B cell (primary cell): ENCODE results near the gene ENDOV. TPM values are rescaled to one million over a fixed set of nuclear protein-coding genes. Genes with fewer than 3 reads are reported as not detected.

Source experiments
- ATAC-seq: fragments of 200-7000 bp; cut with Tn5 transposase; one replicate; pipeline ENCODE4 v1.10.0; 2021; ENCODE audit warnings: low read depth, mild to moderate bottlenecking, moderate number of reproducible peaks, moderate library complexity
- CTCF ChIA-PET: fragments of 350-600 bp; sonication (Branson Sonifier 250); formaldehyde crosslinking; loops from one replicate; lab custom pipeline; 2021; ENCODE audit warnings: antibody characterized with exemption, inconsistent platforms; lab: Charles Lee
- POLR2A ChIA-PET: fragments of 350-600 bp; sonication (Branson Sonifier 250); formaldehyde crosslinking; loops from one replicate; lab custom pipeline; 2021; ENCODE audit warnings: antibody characterized with exemption; lab: Charles Lee
- DNase-seq: peaks from one replicate; pipeline ENCODE4 v3.0.0; 2013
- H2AFZ ChIP-seq: 2 replicates; pipeline ENCODE4 v1.6.1; 2012; ENCODE audit warnings: mild to moderate bottlenecking, low read depth, low read length; ENCODE audit not compliant: insufficient read depth, poor library complexity, severe bottlenecking
- H3K27ac ChIP-seq, 2 donors: 1 replicate in 1 of 2; 2 replicates in 1 of 2; pipeline ENCODE4 v1.5.1; 2012 to 2013; ENCODE audit warnings: low read length in 2 of 2, mild to moderate bottlenecking in 2 of 2, moderate library complexity in 1 of 2
- H3K27me3 ChIP-seq, 4 experiments: fragments of 200-600 bp in 1 of 4; sonication (generic) in 1 of 4; replicated peaks in 1 of 4; 1 replicate in 2 of 4; 2 replicates in 2 of 4; pipeline versions ENCODE4 v1.6.1 to v1.7.0; 2013 to 2016; ENCODE audit warnings: low read length in 3 of 4, mild to moderate bottlenecking in 2 of 4, mixed read lengths in 1 of 4, moderate library complexity in 1 of 4; ENCODE audit not compliant: insufficient read depth in 4 of 4, control insufficient read depth in 3 of 4; ENCODE audit errors: control extremely low read depth in 1 of 4
- H3K36me3 ChIP-seq, 2 experiments: replicated peaks in 1 of 2; 1 replicate in 1 of 2; 2 replicates in 1 of 2; pipeline versions ENCODE4 v1.6.1 to v1.7.1; 2013; ENCODE audit warnings: low read length in 1 of 2; ENCODE audit not compliant: insufficient read depth in 2 of 2, control insufficient read depth in 1 of 2; ENCODE audit errors: control extremely low read depth in 1 of 2, extremely low read depth in 1 of 2
- H3K4me1 ChIP-seq, 2 donors: fragments of 200-600 bp in 1 of 2; sonication (generic) in 1 of 2; 1 replicate in 1 of 2; 2 replicates in 1 of 2; pipeline versions ENCODE4 v1.5.1 to v1.6.1; 2013 to 2017; ENCODE audit warnings: low read length in 2 of 2; ENCODE audit not compliant: control insufficient read depth in 2 of 2, insufficient read depth in 2 of 2
- H3K4me2 ChIP-seq: replicated peaks from 2 replicates; pipeline ENCODE3; 2012; ENCODE audit warnings: mild to moderate bottlenecking, low read depth, low read length; ENCODE audit not compliant: poor library complexity, severe bottlenecking
- H3K4me3 ChIP-seq, 5 experiments: fragments of 200-600 bp in 1 of 5; sonication (generic) in 1 of 5; 1 replicate in 3 of 5; 2 replicates in 2 of 5; pipeline versions ENCODE4 v1.5.1 to v1.7.0; 2011 to 2016; ENCODE audit warnings: low read length in 4 of 5, mild to moderate bottlenecking in 4 of 5, low read depth in 2 of 5, control low read depth in 1 of 5, moderate library complexity in 1 of 5; ENCODE audit not compliant: insufficient read depth in 1 of 5; ENCODE audit errors: control extremely low read depth in 1 of 5, extremely low read depth in 1 of 5
- H3K79me2 ChIP-seq: fragments of 200-600 bp; sonication (generic); one replicate; pipeline ENCODE4 v1.6.0; 2016; ENCODE audit warnings: low read length; ENCODE audit not compliant: control insufficient read depth, insufficient read depth
- H3K9ac ChIP-seq: fragments of 200-600 bp; sonication (generic); 2 replicates; pipeline ENCODE4 v1.6.1; 2017; ENCODE audit warnings: mild to moderate bottlenecking, low read length, moderate library complexity
- H3K9me3 ChIP-seq, 3 donors: one replicate each; pipeline versions ENCODE4 v1.6.1 to v1.7.1; 2013; ENCODE audit warnings: low read length in 2 of 3; ENCODE audit not compliant: control insufficient read depth in 2 of 3, insufficient read depth in 1 of 3; ENCODE audit errors: control extremely low read depth in 1 of 3
- H4K20me1 ChIP-seq: 2 replicates; pipeline ENCODE4 v1.6.0; 2012; ENCODE audit warnings: mild to moderate bottlenecking, low read length; ENCODE audit not compliant: insufficient read depth, control insufficient read depth, poor library complexity, severe bottlenecking
- H3K27ac Mint-ChIP-seq: one replicate; pipeline ENCODE4 v1.8.0; 2021; ENCODE audit warnings: mixed read lengths
- H3K27me3 Mint-ChIP-seq: one replicate; pipeline ENCODE4 v1.8.0; 2021; ENCODE audit warnings: mixed read lengths
- H3K4me1 Mint-ChIP-seq: one replicate; pipeline ENCODE4 v1.8.0; 2021; ENCODE audit warnings: mixed read lengths
- H3K4me3 Mint-ChIP-seq: one replicate; pipeline ENCODE4 v1.8.0; 2021; ENCODE audit warnings: mixed read lengths
- H3K9me3 Mint-ChIP-seq: one replicate; pipeline ENCODE4 v1.8.0; 2022; ENCODE audit warnings: mixed read lengths; ENCODE audit not compliant: insufficient read depth
- CTCF ChIP-seq: fragments of 200-600 bp; IDR thresholded peaks from one replicate; pipeline ENCODE4 v1.8.0; 2022; ENCODE audit warnings: antibody characterized with exemption, mild to moderate bottlenecking
- EZH2 ChIP-seq: IDR thresholded peaks from 2 replicates; pipeline ENCODE4 v1.6.1; 2012; ENCODE audit warnings: borderline replicate concordance, low read depth, mild to moderate bottlenecking, moderate library complexity, low read length; ENCODE audit not compliant: insufficient read depth, poor library complexity, severe bottlenecking
- WGBS: methylation state at CpG from one replicate; pipeline ENCODE4 v1.1.5; 2013; ENCODE audit warnings: missing lambda C conversion rate; ENCODE audit not compliant: insufficient coverage; 5-methylcytosine and 5-hydroxymethylcytosine counted together
- intact Hi-C: fragments of 100-400 bp; cut with micrococcal nuclease; formaldehyde crosslinking; loops from one replicate; pipeline ENCODE4 v1.10.0; 2022
- polyA plus RNA-seq: library from polyadenylated mRNA; depleted of rRNA; stranded (reverse); fragments of >200 nt; gene quantifications from 2 replicates; pipeline ENCODE4 v1.2.3, GENCODE V29; 2012
- total RNA-seq, 2 donors: library from RNA; stranded (reverse); fragments of 120-200 nt in 1 of 2; gene quantifications; 1 replicate in 1 of 2; 2 replicates in 1 of 2; pipeline versions ENCODE4 v1.2.3 to v1.2.4, GENCODE V29; 2013 to 2022

Gene ENDOV
- total and polyA plus RNA-seq, 2 donors (not counting 1 experiment from before 2014, with no cell fraction given): 25.3 to 49.5 TPM

GRCh38 chr17:80421381-80422090, 6.6 kb downstream of the ENDOV start:
- CTCF ChIA-PET: no interaction called here

More at GRCh38 chr17:80421381-80422090, 6.6 kb downstream of the ENDOV start:
- H3K4me2 ChIP-seq: no peak overlapping the region
- no peak overlapping the region for H3K27ac ChIP-seq
- peaks cover 32% of the 10 kb centered on the region in 2 donors for H3K4me1 ChIP-seq
- peaks cover 15% of the 10 kb centered on the region for H3K79me2 ChIP-seq
- no peak overlapping the region for H3K9ac ChIP-seq
- POLR2A ChIA-PET: no interaction called here
- H3K4me3 Mint-ChIP-seq: no peak overlapping the region
- intact Hi-C loops: no loop called here
- no peak overlapping the region for H3K4me3 ChIP-seq
- no peak for DNase-seq
- H3K27me3 Mint-ChIP-seq: no peaks in the 10 kb centered on the region
- H3K36me3 ChIP-seq: peaks cover 0 to 15% of the 10 kb centered on the region in 2 experiments
- no peak for ATAC-seq
- no peaks in the 10 kb centered on the region for H3K9me3 Mint-ChIP-seq
- 95% methylated on average over 10 of the region's 20 CpGs for WGBS
- no peak overlapping the region for H2AFZ ChIP-seq
- H3K27ac Mint-ChIP-seq: no peak overlapping the region
- H4K20me1 ChIP-seq: no peaks in the 10 kb centered on the region
- peaks cover 0 to 3% (median 0%) of the 10 kb centered on the region in 4 experiments for H3K27me3 ChIP-seq
- peaks cover 29% of the 10 kb centered on the region for H3K4me1 Mint-ChIP-seq
- TF ChIP-seq CTCF (no peak), EZH2 (no peak)
- H3K9me3 ChIP-seq: no peaks in the 10 kb centered on the region
